GM19043 (cell line): ENCODE data around the gene ZSCAN2.
A peak's percentile ranks its signal among the peaks of the same experiment; 100 is the strongest.
"Not testable (repeated sequence)": the region's sequence is repeated elsewhere in the genome, so short reads cannot be mapped to it uniquely, and the experiment has no call there.

Experiments used
- ATAC-seq: cut with Tn5 transposase; IDR thresholded peaks from one replicate; pipeline ENCODE4 v1.9.1; 2021; ENCODE audit warnings: low read depth; ENCODE audit not compliant: unreplicated experiment

ZSCAN2 gene

DNA sequence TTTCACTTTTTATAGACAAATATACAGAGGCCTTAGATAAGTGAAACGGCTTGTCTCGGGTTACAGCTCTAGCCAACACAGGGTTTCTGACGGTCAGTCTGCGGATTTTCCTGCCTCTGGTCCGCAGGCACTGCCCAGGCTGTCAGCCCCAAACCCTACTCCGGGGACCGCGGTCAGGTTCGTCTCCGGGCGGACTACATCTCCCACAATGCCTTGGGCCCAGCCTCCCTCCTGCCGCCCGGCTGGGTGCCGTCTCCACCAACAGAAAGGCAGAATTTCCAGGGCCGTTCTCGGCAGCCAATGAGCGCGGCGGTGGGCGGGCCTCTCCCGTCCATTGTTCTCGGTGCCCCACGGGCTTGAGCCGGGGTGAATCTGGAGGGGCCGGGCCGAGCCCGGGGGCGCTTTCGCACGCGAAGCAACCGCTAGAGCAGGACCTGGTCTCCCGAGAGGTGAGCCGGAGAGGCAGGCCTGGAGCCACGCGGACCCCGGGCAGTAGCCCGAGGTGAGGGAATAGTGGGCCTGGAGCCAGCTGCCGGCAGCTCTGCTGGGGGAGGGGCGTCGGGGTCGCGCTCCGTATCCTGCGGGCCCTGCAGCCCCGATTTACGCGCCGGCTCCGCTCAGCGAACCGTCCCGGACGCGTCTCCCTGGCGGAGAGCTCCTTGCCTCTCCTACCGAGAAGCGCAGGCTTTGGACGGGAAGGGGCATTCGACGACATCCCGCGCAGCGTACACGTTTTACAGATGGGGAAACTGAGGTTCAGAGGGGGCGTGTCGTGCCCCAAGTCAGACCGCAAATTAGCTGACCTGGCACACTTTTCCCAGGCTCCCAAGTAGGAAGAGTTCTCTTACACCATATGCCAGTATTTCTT lies at the start of gene ZSCAN2:
ZSCAN2 (plus strand) TSS at position 323 of the 868 bp plus-strand sequence. CDS start 2,919 bp downstream, outside the sequence.
- peak; percentile 92 for ATAC-seq

DNA sequence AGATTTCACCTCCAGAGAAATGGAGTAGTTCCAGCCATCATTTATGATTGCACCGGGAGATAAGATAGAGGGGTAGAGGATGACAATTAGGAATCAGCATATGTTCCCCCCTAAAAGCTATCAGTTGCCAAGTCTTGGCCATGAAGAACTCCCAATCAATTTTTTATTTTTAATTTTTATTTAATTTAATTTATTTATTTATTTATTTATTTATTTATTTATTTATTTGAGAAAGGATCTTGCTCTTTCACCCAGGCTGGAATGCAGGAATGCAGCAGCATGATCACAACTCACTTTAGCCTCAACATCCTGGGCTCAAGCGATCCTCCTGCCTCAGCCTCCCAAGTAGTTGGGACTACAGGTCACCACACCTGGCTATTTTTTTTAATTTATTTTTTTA lies 49.2 kb upstream of the ZSCAN2 start:
- ATAC-seq = not testable (repeated sequence)

DNA sequence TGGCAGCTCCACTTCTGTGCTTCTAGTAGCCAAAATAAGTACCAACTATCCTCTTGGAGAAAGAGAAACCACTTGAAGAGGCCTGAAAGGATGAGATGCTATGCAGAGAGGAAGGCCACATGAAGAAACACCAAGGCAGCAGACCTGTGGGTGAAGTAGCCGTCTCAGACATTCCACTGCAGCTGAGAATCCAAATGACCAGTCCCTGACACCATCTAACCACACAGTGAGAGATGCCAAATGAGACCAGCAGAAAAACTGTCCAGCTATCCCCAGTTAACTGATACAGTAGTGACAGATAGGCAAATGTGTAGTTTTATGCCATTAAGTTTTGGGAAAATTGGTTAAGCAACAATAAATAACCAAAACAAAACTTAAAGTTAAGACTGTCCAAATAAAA lies 47.9 kb upstream of the ZSCAN2 start:
- no peak for ATAC-seq

DNA sequence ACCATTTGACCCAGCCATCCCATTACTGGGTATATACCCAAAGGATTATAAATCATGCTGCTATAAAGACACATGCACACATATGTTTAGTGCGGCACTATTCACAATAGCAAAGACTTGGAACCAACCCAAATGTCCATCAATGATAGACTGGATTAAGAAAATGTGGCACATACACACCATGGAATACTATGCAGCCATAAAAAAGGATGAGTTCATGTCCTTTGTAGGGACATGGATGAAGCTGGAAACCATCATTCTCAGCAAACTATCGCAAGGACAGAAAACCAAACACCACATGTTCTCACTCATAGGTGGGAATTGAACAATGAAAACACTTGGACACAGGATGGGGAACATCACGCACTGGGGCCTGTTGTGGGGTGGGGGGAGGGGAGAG lies 44.1 kb upstream of the ZSCAN2 start:
- ATAC-seq = not testable (repeated sequence)

- not testable (repeated sequence) for ATAC-seq
These were observed 32.8 kb upstream of the ZSCAN2 start for GRCh38 chr15:84568021-84568420.

GRCh38 chr15:84570164-84570735 lies 30.6 kb upstream of the ZSCAN2 start:
- ATAC-seq = no peak

DNA sequence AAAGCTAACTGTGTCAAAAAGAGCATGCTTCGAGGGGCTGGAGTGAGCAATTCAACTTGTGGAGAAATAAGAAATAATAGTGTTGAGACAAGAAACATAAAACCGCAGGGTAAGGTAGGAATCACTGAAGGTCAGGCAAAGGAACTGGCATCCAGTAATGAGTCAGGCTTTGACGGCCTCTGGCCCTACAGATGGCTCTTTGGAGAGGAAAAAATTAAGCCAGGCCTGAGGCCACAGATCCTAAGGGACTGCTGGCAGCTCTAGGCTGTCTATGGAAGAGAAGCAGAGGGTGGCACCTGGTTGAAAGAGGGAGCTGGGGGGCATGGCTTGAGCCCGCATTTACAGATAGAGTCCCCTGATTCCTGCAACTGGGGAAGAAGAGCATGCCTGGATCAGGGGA lies 28.6 kb upstream of the ZSCAN2 start:
- ATAC-seq = no peak

- ATAC-seq = no peak
These were observed 25.3 kb upstream of the ZSCAN2 start for GRCh38 chr15:84575493-84575892.

GRCh38 chr15:84577891-84578290 lies 22.9 kb upstream of the ZSCAN2 start:
- not testable (repeated sequence) for ATAC-seq

DNA sequence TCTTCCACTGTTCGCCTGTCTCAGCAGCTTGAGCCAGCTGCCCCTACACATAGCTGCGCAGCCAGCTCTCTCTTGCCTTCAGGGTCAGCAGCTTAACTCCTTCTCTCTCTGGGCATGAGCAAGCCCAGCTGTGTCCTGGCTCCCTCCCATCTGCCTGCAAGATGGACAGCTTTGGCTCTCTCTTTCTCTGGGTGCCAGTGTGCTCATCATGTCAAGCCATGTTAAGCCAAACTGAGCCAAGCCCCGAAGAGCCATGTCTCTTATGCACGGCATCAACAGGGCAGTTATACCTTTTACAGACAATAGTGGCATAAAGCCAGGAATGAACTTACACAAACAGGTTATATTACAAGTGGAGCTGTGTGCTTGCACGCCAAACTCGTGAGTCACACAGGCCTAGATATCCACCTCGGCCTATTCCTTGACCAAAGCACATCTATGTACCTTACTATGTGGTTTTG lies 21.5 kb upstream of the ZSCAN2 start:
- not testable (repeated sequence) for ATAC-seq

DNA sequence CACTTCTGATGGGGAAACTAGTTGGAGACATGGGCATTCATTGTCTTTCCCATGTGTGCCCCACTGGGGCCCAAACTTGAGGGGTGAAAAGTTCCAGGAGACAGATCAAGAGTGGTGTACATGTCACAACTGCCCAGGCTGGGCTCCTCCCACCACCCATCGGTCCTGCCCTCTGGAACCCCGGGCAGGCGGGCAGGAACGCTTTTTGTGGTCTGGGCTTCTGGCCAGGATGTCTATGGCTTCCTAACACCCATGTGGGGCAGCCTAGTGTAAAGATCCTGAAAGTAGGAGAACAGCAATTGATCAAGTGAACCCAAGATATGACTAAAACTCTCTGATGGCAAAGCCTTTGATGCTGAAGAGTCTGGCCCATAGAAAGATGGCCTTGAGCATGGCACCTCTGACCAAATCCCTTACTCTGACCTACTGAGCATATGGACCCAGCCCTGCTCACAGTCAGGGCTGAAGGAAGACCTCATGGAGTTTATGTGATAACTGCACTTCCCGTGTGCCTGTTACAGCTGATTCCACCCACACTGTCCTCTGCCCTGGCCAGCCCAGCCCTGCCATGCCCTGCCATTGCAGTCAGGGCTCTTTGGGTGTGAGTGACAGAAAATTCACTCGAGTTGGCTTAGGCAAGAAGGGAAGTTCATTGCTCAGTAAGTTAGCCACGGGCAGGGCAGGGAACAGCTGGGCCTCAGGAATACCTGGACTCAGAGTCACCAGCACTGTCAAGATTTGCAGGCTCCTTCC lies 19.0 kb upstream of the ZSCAN2 start:
- not testable (repeated sequence) for ATAC-seq

GRCh38 chr15:84582583-84583157 lies 18.1 kb upstream of the ZSCAN2 start:
- ATAC-seq = no peak

DNA sequence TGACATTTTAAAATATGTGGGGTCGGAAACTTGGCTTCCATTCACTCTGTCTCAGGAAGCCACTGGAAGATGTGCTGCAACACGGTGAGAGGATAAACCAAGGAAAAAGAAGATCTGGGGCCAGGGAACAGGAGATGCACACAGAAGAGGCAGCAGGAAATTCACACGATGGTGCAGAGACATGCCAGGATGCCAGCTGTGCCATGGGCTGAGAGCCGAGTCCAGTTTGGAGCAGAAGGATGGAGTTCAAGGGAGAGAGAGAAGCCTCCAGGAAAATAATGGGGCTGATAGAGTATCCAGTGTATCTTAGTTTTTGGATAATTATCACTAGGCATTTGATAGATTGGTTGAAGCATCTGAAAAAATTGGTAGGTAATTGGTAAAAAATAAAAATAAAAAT lies 16.9 kb upstream of the ZSCAN2 start:
- not testable (repeated sequence) for ATAC-seq

DNA sequence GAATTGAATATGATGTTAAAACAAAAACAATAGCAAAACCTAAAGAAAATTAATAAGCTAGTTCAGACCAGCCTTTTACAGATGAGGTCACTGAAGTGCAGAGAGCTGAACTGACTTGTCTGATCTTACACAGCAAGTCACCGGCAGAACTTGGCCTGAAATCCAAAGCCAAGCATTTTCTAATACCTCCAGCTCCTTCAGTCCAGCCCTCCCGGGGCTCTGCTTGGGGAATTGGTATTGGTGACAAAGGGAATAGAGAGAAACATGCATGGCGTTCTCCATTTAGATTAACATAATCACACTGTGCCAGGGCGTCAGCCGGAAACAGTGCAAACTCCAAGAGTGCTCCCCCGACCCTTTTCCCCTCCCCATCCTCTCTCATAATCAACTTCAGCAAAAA lies 14.1 kb upstream of the ZSCAN2 start:
- no peak for ATAC-seq

GRCh38 chr15:84588053-84588874 lies 12.5 kb upstream of the ZSCAN2 start:
- ATAC-seq = peak; percentile 93

DNA sequence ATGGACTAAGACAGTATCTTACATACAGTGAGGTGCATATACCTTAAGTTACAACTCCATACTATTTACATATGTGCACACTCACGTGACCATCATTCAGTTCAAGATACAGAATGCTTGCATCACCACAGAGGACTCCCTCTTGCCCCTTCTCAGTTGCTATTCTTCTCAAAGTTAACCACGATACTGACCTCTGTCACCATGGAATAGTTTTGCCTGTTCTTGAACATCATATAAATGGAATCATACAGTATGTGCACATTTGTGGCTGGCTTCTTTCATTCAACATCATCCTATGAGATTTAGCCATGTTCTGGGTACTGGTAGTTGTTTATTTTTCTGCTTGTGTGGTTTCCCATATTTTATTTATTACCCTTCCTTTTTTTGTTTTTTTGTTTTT lies 10.4 kb upstream of the ZSCAN2 start:
- ATAC-seq = no peak

DNA sequence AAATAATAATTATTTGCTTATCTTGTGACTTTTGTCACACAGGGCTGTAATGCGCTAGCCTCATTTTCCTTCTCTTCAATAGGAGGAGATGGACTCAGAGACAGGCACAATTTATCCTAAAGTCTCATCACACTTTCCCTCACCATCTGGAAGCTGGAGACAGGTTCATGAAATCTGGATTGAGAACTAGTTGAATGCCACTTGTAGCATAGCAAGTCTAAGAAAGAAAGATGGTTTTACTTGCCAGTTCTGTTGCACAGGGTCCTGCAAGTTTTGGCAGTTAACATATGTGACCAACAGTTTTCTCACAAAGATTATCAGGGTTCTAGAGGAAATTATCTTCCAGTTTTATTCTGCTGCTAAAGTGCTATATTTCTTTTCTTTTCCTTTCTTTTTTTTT lies 9.0 kb upstream of the ZSCAN2 start:
- ATAC-seq = no peak

- no peak for ATAC-seq
These were observed 6.1 kb upstream of the ZSCAN2 start for GRCh38 chr15:84594617-84595290.

DNA sequence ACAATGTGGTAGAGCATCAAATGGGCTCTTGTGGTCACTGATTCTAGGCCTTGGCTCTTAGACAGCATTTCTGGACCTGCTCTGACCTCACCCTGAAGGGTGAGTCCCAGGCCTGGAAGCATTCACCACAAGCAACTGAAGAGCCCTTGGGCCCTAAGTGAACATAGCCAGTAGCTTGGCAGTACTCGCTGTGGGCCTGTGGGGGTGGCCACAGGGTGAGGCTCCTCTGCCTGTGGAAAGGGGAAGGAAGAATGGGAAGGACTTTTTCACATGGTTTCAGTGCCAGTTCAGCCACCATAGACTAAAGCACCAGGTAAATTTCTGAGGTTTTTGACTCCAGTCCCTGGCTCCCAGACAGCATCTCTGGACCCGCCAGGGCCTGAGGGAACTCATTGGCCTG lies 5.1 kb upstream of the ZSCAN2 start:
- no peak for ATAC-seq
